ENCODE data around the gene POLD4. TPM values are rescaled to one million over a fixed set of nuclear protein-coding genes. Genes with fewer than 3 reads are reported as not detected.

POLD4 gene
- total RNA-seq, 1 donor from 2014 or later, result 69.3 TPM

DNA sequence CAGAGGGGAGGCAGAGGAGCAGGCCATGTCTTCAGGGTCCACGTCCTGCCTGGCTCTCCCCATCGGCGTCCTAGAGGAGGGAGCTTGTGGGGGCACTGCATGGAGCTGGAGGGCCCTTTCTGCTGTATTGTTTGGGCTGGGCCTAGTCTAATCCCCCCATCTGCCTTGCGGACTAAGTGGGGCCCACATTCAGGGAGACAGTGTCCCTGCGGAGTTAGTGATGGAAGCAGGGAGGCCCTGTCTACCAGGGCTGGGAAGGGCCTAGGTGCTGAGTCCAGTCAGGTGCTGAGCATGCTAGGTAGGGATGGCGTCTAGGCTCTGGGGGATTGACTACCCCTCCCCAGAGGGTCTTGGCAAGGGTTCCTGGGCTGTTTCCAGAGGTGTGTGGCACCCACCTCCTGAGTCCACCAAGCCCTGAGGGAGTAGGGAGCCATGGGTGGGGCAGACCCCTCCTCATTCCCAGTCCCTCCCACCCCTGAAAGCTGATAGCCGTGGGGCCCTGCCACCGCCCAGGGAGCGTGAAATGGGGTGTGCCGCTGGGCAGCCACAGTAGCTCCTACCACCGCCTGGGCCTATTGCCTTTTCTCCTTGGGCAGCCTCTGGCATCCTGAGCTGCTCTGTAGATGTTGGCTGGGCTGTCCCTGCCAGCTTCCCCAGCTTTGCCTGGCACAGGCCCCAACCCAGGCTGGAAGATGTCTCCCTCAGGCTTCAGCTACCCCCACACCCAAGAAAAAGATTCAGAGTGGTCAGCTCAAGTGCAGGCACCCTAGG, 1.9 kb upstream of the POLD4 start:
- no peaks in the 10 kb centered on the region for H3K27me3 ChIP-seq
- peaks cover 62% of the 10 kb centered on the region for H3K4me1 ChIP-seq
- intact Hi-C loops (cut with DNase I), result no loop called here
- no peak for ATAC-seq
- H3K4me3 ChIP-seq, result no peak overlapping the region
- no peaks in the 10 kb centered on the region for H3K36me3 ChIP-seq
- DNase-seq, result no peak
- H3K27ac ChIP-seq, result peak overlapping the region; percentile 99
- no peaks in the 10 kb centered on the region for H3K9me3 ChIP-seq
- TF ChIP-seq, protein P1, sequence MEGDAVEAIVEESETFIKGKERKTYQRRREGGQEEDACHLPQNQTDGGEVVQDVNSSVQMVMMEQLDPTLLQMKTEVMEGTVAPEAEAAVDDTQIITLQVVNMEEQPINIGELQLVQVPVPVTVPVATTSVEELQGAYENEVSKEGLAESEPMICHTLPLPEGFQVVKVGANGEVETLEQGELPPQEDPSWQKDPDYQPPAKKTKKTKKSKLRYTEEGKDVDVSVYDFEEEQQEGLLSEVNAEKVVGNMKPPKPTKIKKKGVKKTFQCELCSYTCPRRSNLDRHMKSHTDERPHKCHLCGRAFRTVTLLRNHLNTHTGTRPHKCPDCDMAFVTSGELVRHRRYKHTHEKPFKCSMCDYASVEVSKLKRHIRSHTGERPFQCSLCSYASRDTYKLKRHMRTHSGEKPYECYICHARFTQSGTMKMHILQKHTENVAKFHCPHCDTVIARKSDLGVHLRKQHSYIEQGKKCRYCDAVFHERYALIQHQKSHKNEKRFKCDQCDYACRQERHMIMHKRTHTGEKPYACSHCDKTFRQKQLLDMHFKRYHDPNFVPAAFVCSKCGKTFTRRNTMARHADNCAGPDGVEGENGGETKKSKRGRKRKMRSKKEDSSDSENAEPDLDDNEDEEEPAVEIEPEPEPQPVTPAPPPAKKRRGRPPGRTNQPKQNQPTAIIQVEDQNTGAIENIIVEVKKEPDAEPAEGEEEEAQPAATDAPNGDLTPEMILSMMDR (IDR thresholded peaks at IDR 0.05), result no peak

DNA sequence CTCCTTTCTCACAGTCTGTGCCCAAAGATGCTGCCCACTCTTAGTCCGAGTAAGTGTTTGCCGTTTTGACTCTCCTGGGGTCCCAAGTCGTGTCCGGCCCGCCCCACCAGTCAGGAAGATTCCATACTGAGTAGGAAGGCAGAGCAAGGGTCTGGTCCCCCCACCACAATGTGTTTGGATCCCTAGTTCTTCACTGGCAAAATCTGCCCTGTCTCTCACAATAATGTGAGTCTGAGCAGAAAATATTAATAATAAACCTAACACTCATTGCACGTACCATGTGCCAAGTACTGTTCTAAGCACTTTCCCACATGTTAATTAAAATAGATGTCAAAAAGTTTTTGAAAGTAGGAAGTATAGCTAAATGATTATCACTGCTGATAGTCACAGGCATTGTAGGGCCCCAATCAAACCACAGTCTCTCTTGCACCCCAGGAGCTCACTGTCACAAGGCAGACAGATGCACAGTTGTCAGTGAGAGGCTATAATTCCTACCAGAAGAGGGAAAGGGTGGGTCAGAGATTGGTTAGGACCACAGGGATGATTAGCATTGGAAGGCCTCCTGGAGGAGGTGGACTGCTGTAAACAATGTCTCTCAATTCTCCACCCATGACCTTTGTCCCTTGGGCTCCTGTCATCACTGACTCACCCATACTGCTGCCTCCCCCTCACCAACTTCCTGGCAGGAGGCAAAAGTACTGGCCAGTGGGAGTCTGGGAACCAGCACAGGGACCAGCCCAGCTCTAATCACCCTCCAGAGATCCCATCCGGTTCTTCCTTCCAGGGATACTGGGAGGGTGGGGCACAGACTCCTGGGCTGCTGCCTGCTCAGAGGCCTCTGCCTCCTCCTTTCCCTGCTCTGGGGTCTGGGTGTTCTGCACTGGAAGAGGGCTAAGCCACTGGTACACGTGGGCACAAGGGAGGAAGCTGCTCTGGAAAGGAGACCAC, 1.0 kb upstream of the POLD4 start:
- intact Hi-C loops (cut with DNase I), result loop anchor here (5.0 kb wide), 1 partner anchor 33 kb away; no protein-coding TSS in a partner anchor
- TF ChIP-seq, protein P1 (IDR thresholded peaks at IDR 0.05), result no peak
- peak overlapping the region; percentile 84 for H3K4me3 ChIP-seq

DNA sequence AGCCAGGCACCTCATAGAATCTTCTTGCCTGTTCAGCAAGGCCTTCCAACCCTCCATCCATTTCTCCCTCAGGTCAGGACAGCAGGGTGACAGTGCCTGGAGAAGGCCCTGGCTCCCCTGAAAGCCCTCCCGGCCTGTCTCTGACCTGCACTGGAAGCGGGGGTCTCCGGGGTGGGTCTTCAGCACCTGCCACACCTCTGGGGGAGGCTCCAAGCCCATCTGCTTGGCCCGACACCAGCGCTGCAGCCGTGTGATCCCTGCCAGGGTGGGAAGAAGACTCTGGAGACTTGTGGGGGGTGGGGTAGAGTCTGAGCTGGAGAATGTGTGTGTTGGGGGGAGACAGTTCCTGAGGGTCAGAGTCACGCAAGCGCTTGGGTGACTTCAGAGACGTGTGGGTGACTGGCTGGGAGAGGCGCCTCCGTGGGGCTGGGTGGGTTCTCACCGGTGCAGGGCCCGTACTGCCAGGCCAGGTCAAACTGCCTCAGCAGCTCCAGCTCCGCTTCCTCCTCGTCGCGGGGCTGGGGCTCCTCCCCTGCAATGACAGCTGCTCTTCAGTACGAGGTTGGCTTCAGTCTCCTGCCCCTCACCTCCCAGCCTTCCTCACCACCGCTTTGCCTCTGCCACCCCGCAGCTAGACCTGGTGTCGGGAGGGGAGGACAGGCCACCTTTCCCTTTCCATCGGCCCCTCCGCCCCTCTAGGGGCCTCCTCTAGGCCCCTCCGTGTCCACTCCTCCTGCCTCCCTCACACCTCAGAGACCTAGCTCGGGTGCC, 615 bp downstream of the POLD4 start:
- peak overlapping the region; percentile 84 for H3K4me3 ChIP-seq
- TF ChIP-seq, protein P1 (IDR thresholded peaks at IDR 0.05), result no peak
- intact Hi-C loops (cut with DNase I), result loop anchor here (5.0 kb wide), 1 partner anchor 35 kb away; no protein-coding TSS in a partner anchor
- H3K27ac ChIP-seq, result peak overlapping the region; percentile 99
- H3K4me1 ChIP-seq, result peaks cover 67% of the 10 kb centered on the region
- ATAC-seq (peak; percentile 40), DNase-seq (peak; percentile 69)
- no peaks in the 10 kb centered on the region for H3K27me3 ChIP-seq
- no peaks in the 10 kb centered on the region for H3K9me3 ChIP-seq
- no peaks in the 10 kb centered on the region for H3K36me3 ChIP-seq

More for the DNA sequence above, 1.0 kb upstream of the POLD4 start:
- Histone ChIP-seq H3K27ac (peak overlapping the region; percentile 99), H3K36me3 (no peaks in the 10 kb centered on the region), H3K9me3 (no peaks in the 10 kb centered on the region), H3K27me3 (no peaks in the 10 kb centered on the region), H3K4me1 (peaks cover 62% of the 10 kb centered on the region)
- no peak for DNase-seq
- ATAC-seq, result peak; percentile 27

DNA sequence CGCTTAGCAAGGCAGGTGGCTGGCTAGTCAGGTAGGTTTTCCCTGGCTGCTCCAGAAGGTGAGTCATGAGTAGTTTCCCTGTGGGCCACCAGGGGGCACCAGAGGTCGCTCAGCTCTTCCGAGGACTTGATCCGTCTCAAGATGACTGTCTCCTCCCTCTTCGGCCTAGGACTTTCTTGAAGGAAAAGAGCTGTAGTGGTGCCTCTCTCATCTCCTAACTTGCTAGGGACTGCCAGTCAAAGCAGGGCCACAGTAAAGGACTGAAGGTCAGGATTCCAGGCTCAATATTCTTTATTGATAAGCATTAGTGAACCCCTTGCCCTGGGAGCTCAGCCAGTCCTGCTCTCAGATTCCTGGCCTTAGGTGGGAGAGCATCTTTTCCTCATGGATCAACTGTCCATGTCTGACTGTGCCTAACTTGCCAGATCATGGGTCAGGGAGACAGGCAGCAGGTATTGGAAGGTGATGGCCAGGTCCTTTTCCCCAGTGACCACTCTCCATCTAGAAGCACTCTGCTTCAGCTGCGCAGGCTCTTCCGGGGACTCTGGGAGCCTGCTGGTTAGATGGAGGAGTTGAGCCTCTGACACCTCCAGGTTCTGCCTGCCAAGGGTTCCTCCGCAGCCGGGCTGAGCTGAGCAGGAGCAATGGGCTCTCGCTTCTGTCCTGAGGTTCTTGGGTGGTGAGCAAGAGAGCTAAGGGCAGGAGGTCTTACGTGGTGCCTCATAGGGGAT, 1.9 kb downstream of the POLD4 start:
- no peaks in the 10 kb centered on the region for H3K36me3 ChIP-seq
- H3K27ac ChIP-seq, result peak overlapping the region; percentile 99
- H3K27me3 ChIP-seq, result no peaks in the 10 kb centered on the region
- ATAC-seq (peak; percentile 54), DNase-seq (peak; percentile 77)
- peaks cover 58% of the 10 kb centered on the region for H3K4me1 ChIP-seq
- H3K9me3 ChIP-seq, result no peaks in the 10 kb centered on the region
- TF ChIP-seq, protein P1 (IDR thresholded peaks at IDR 0.05), result peak; percentile 93
- H3K4me3 ChIP-seq, result peak overlapping the region; percentile 84
- intact Hi-C loops (cut with DNase I), result loop anchor here (5.0 kb wide), 1 partner anchor 36 kb away; no protein-coding TSS in a partner anchor
